Natural killer cell (primary cell): ENCODE results near the gene PERM1. TPM values are rescaled to one million over a fixed set of nuclear protein-coding genes. Genes with fewer than 3 reads are reported as not detected.
A peak's percentile ranks its signal among the peaks of the same experiment; 100 is the strongest.
"Not testable (repeated sequence)": the region's sequence is repeated elsewhere in the genome, so short reads cannot be mapped to it uniquely, and the experiment has no call there.

Experiments
- ATAC-seq, 3 donors: fragments of 150-1000 bp in 2 of 3; fragments of 200-7000 bp in 1 of 3; cut with Tn5 transposase; 1 replicate in 1 of 3; 2 replicates in 2 of 3; pipeline ENCODE4 v1.10.0; 2021; ENCODE audit warnings: mild to moderate bottlenecking in 2 of 3, moderate library complexity in 2 of 3
- DNase-seq, 2 donors: peaks; one replicate each; pipeline versions ENCODE4 v3.0.0 to v3.0.0-alpha.2; 2013 to 2021; ENCODE audit warnings: mixed read lengths in 1 of 2
- H3K27ac ChIP-seq: one replicate; pipeline ENCODE4 v1.5.1; 2013; ENCODE audit warnings: mild to moderate bottlenecking, low read length
- H3K27me3 ChIP-seq: one replicate; pipeline ENCODE4 v1.6.1; 2013; ENCODE audit warnings: low read length; ENCODE audit not compliant: control insufficient read depth, insufficient read depth
- H3K36me3 ChIP-seq: one replicate; pipeline ENCODE4 v1.6.1; 2013; ENCODE audit warnings: low read length; ENCODE audit not compliant: control insufficient read depth, insufficient read depth
- H3K4me1 ChIP-seq: one replicate; pipeline ENCODE4 v1.6.1; 2013; ENCODE audit warnings: low read length; ENCODE audit not compliant: control insufficient read depth, insufficient read depth
- H3K4me3 ChIP-seq: one replicate; pipeline ENCODE4 v1.5.1; 2013; ENCODE audit warnings: low read length
- H3K9me3 ChIP-seq: one replicate; pipeline ENCODE4 v1.6.1; 2013; ENCODE audit warnings: low read length; ENCODE audit not compliant: control insufficient read depth, insufficient read depth
- H3K27ac Mint-ChIP-seq, 2 donors: one replicate each; pipeline ENCODE4 v1.8.0; 2022; ENCODE audit warnings: mild to moderate bottlenecking in 2 of 2, mixed read lengths in 2 of 2, moderate library complexity in 1 of 2
- H3K27me3 Mint-ChIP-seq, 2 donors: one replicate each; pipeline ENCODE4 v1.8.0; 2022; ENCODE audit warnings: low read depth in 2 of 2, mixed read lengths in 2 of 2
- H3K36me3 Mint-ChIP-seq: one replicate; pipeline ENCODE4 v1.8.0; 2022; ENCODE audit warnings: mixed read lengths
- H3K4me1 Mint-ChIP-seq, 2 donors: one replicate each; pipeline ENCODE4 v1.8.0; 2022; ENCODE audit warnings: mixed read lengths in 2 of 2
- H3K4me3 Mint-ChIP-seq: one replicate; pipeline ENCODE4 v1.8.0; 2022; ENCODE audit warnings: mild to moderate bottlenecking, moderate library complexity, mixed read lengths
- H3K9me3 Mint-ChIP-seq, 2 donors: one replicate each; pipeline ENCODE4 v1.8.0; 2022; ENCODE audit warnings: mixed read lengths in 2 of 2
- WGBS: methylation state at CpG from one replicate; pipeline ENCODE4 v1.1.7; 2013; ENCODE audit warnings: missing lambda C conversion rate; ENCODE audit not compliant: insufficient coverage; 5-methylcytosine and 5-hydroxymethylcytosine counted together
- intact Hi-C: fragments of 100-400 bp; cut with micrococcal nuclease; formaldehyde crosslinking; loops from one replicate; pipeline ENCODE4 v1.14.2; 2022
- total RNA-seq, 4 donors: library from RNA; stranded (reverse); fragments of 120-200 nt in 1 of 4; gene quantifications; one replicate each; pipeline versions ENCODE4 v1.2.3 to v1.2.4, GENCODE V29; 2013 to 2022
- TF ChIP-seq, protein P1 (sequence below): fragments of 200-600 bp; IDR thresholded peaks from one replicate; pipeline ENCODE4 v1.8.0; 2022; ENCODE audit warnings: antibody characterized with exemption

The PERM1 gene
- total RNA-seq, 3 donors from 2014 or later (not counting 1 experiment from before 2014, with no cell fraction given), result not detected

DNA sequence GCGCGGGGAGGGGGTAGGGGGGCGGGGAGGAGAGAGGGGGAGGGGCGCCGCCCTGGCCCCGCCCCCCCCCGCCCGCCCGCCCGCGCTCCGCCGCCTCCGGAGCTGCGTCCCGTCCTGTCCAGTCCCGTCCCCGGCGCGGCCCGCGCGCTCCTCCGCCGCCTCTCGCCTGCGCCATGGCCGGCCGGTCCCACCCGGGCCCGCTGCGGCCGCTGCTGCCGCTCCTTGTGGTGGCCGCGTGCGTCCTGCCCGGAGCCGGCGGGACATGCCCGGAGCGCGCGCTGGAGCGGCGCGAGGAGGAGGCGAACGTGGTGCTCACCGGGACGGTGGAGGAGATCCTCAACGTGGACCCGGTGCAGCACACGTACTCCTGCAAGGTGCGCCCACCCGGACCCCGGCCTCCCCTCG is 38.1 kb upstream of the PERM1 start, which contains the start of gene AGRN:
Gene AGRN, plus strand, starts transcription at position 121 of the 405 bp plus-strand sequence. Its CDS starts 53 bp downstream, at position 174.
- no peaks in the 10 kb centered on the region for H3K9me3 ChIP-seq
- WGBS, result under 1% methylated on average over 55 of the region's 58 CpGs
- ATAC-seq (peak; percentile 17 to 52 (median 40)), DNase-seq (no peak)
- TF ChIP-seq, protein P1, sequence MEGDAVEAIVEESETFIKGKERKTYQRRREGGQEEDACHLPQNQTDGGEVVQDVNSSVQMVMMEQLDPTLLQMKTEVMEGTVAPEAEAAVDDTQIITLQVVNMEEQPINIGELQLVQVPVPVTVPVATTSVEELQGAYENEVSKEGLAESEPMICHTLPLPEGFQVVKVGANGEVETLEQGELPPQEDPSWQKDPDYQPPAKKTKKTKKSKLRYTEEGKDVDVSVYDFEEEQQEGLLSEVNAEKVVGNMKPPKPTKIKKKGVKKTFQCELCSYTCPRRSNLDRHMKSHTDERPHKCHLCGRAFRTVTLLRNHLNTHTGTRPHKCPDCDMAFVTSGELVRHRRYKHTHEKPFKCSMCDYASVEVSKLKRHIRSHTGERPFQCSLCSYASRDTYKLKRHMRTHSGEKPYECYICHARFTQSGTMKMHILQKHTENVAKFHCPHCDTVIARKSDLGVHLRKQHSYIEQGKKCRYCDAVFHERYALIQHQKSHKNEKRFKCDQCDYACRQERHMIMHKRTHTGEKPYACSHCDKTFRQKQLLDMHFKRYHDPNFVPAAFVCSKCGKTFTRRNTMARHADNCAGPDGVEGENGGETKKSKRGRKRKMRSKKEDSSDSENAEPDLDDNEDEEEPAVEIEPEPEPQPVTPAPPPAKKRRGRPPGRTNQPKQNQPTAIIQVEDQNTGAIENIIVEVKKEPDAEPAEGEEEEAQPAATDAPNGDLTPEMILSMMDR, result no peak
- intact Hi-C loops, result no loop called here
- peaks cover 28% of the 10 kb centered on the region for H3K4me1 ChIP-seq
- peaks cover 0 to 18% of the 10 kb centered on the region in 2 donors for H3K4me1 Mint-ChIP-seq
- no peak within 1 kb of the TSS for H3K27ac Mint-ChIP-seq
- peak within 1 kb of the TSS; percentile 72 for H3K4me3 Mint-ChIP-seq
- H3K27ac ChIP-seq, result no peak within 1 kb of the TSS
- no peaks in the 10 kb centered on the region for H3K36me3 ChIP-seq
- peaks cover 11% of the 10 kb centered on the region for H3K27me3 ChIP-seq
- peaks cover 0 to 9% of the 10 kb centered on the region in 2 donors for H3K27me3 Mint-ChIP-seq
- no peaks in the 10 kb centered on the region for H3K36me3 Mint-ChIP-seq
- H3K4me3 ChIP-seq, result peak within 1 kb of the TSS; percentile 25
- no peaks in the 10 kb centered on the region for H3K9me3 Mint-ChIP-seq

DNA sequence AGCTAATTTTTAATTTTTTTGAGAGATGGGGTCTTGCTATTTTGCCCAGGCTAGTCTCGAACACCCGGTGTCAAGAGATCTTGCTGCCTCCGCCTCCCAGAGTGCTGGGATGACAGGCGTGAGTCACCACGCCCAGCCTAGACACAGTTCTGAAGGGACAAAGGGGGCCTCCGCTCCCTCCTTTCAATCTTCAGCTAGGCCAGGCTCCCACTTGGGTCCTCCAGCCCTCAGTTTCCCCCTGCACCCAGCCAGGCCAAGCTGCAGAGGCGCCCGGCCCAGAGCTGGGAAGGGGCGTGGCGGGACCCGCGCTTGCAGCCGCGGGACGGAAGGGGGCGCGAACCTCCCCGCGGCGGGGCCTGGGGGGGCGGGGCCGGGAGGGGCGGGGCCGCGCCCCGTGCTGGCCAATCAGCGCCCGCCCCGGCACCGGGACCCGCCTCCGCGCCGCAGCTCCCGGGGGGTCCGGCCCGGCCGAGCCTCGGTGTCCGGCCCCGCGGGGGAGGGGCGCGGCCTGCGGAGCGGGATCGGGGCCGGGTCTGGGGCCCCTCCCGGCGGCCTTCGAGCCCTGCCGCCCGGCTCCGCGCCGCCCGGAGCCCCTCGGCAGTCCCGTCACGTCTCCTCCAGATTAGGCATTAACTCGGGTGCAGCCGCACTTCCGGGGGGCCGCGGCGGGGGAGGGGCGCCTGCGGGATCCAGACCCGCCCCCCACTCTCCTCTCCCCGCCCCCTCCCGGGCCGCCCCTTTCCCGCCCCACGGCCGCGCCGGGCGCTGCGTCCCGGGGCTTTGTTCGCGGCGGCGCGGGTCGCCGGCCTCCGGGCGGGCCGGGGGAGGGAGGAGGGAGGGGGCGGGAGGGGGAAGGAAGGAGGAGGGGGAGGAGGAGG is 37.5 kb upstream of the PERM1 start:
- WGBS, result 2% methylated on average over 62 of the region's 91 CpGs
- no peaks in the 10 kb centered on the region for H3K36me3 Mint-ChIP-seq
- H3K9me3 ChIP-seq, result no peaks in the 10 kb centered on the region
- peak overlapping the region; percentile 25 for H3K4me3 ChIP-seq
- peaks cover 0 to 9% of the 10 kb centered on the region in 2 donors for H3K27me3 Mint-ChIP-seq
- ATAC-seq, result peak; percentile 85 to 92 (median 88)
- peak; percentile 75 to 90 for DNase-seq
- TF ChIP-seq, protein P1, result peak; percentile 34
- peaks cover 33% of the 10 kb centered on the region for H3K4me1 ChIP-seq
- H3K9me3 Mint-ChIP-seq, result no peaks in the 10 kb centered on the region
- H3K36me3 ChIP-seq, result no peaks in the 10 kb centered on the region
- H3K4me3 Mint-ChIP-seq, result peak overlapping the region; percentile 42
- H3K4me1 Mint-ChIP-seq, result peaks cover 3 to 18% of the 10 kb centered on the region in 2 donors
- no peak overlapping the region for H3K27ac ChIP-seq
- intact Hi-C loops, result no loop called here
- H3K27me3 ChIP-seq, result peaks cover 11% of the 10 kb centered on the region
- no peak overlapping the region for H3K27ac Mint-ChIP-seq

DNA sequence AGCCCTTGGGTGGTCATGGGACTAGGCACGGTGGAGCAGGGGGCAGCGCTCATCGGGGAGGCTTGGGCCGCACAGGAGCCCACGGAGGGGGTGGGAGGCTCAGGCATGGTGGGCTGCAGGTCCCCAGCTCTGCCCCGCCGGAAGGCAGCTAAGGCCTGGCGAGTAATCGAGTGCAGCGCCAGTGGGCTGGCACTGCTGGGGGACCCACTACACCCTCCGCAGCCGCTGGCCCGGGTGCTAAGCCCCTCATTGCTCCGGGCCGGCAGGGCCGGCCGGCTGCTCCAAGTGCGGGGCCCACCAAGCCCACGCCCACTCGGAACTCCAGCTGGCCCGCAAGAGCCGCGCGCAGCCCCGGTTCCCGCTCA is 36.4 kb upstream of the PERM1 start:
- H3K4me3 ChIP-seq, H3K9me3 Mint-ChIP-seq, H3K27ac ChIP-seq, H3K27ac Mint-ChIP-seq, DNase-seq, H3K36me3 Mint-ChIP-seq, H3K4me3 Mint-ChIP-seq, H3K9me3 ChIP-seq, ATAC-seq, H3K36me3 ChIP-seq, H3K27me3 Mint-ChIP-seq, intact Hi-C loops: not testable (repeated sequence)
- Histone ChIP-seq H3K27me3 (peaks cover 11% of the 10 kb centered on the region), H3K4me1 (peaks cover 43% of the 10 kb centered on the region)
- peaks cover 14 to 26% of the 10 kb centered on the region in 2 donors for H3K4me1 Mint-ChIP-seq
- WGBS, result 96% methylated on average over 26 of the region's 26 CpGs

DNA sequence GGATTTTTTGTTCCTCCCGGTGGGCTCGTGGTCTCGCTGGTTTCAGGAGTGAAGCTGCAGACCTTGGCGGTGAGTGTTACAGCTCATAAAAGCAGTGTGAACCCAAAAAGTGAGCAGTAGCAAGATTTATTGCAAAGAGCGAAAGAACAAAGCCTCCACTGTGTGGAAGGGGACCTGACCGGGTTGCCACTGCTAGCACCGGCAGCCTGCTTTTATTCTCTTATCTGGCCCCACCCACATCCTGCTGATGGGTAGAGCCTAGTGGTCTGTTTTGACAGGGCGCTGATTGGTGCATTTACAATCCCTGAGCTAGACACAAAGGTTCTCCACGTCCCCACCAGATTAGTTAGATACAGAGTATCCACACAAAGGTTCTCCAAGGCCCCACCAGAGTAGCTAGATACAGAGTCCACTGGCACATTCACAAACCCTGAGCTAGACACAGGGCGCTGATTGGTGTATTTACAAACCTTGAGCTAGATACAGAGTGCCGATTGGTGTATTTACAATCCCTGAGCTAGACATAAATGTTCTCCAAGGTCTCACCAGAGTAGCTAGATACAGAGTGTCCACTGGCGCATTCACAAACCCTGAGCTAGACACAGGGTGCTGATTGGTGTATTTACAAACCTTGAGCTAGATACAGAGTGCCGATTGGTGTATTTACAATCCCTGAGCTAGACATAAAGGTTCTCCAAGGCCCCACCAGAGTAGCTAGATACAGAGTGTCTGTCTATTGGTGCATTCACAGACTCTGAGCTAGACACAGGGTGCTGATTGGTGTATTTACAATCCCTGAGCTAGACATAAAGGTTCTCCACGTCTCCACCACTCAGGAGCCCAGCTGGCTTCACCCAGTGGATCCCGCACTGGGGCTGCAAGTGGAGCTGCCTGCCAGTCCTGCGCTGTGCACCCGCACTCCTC is 35.8 kb upstream of the PERM1 start:
- ATAC-seq, H3K9me3 Mint-ChIP-seq, H3K36me3 Mint-ChIP-seq, H3K4me3 ChIP-seq, H3K27ac ChIP-seq, intact Hi-C loops, H3K9me3 ChIP-seq, H3K27me3 Mint-ChIP-seq, DNase-seq, H3K36me3 ChIP-seq: not testable (repeated sequence)
- H3K27me3 ChIP-seq, result peaks cover 11% of the 10 kb centered on the region
- Mint-ChIP-seq H3K27ac (peak overlapping the region in 1 of 2 donors; percentile 68), H3K4me3 (peak overlapping the region; percentile 43), H3K4me1 (peaks cover 18 to 25% of the 10 kb centered on the region in 2 donors)
- WGBS, result 80% methylated on average over 13 of the region's 17 CpGs
- H3K4me1 ChIP-seq, result peaks cover 43% of the 10 kb centered on the region
